ENCODE measurements around the gene SEMA3G. TPM values are rescaled to one million over a fixed set of nuclear protein-coding genes. Genes with fewer than 3 reads are reported as not detected.

SEMA3G gene
- polyA plus RNA-seq, 1 experiment = not detected

GRCh38 chr3:52415800-52416199 is 29.1 kb downstream of the SEMA3G start:
- ChIA-PET POLR2A (no interaction called here), CTCF (interaction anchor here (0.7 to 1.2 kb wide), 3 partner anchors 9 to 32 kb away, joined by 3 to 4 read pairs (median 3); no protein-coding TSS in a partner anchor)
- no peaks in the 10 kb centered on the region for H3K27me3 ChIP-seq (ENCODE audit: control insufficient read depth, insufficient read depth, low read length)
- no peaks in the 10 kb centered on the region for H3K36me3 ChIP-seq (ENCODE audit: control insufficient read depth, insufficient read depth, low read length)
- no peak overlapping the region for H3K4me3 ChIP-seq (ENCODE audit: low read depth, low read length)
- DNase-seq (ENCODE audit: low read depth) = no peak
- TF ChIP-seq CTCF (IDR thresholded peaks at IDR 0.05; ENCODE audit: insufficient read depth, low read depth, low read length) = no peak

GRCh38 chr3:52408466-52408865 is 36.4 kb downstream of the SEMA3G start:
- H3K36me3 ChIP-seq (ENCODE audit: control insufficient read depth, insufficient read depth, low read length) = peaks cover 38% of the 10 kb centered on the region
- no peaks in the 10 kb centered on the region for H3K27me3 ChIP-seq (ENCODE audit: control insufficient read depth, insufficient read depth, low read length)
- H3K4me3 ChIP-seq (ENCODE audit: low read depth, low read length) = no peak overlapping the region
- DNase-seq (ENCODE audit: low read depth) = no peak
- POLR2A ChIA-PET = no interaction called here
- TF ChIP-seq CTCF (IDR thresholded peaks at IDR 0.05; ENCODE audit: insufficient read depth, low read depth, low read length) = no peak
- CTCF ChIA-PET = no interaction called here

- no peak for DNase-seq (ENCODE audit: low read depth)
- ChIA-PET CTCF (no interaction called here), POLR2A (no interaction called here)
- Histone ChIP-seq H3K36me3 (ENCODE audit: control insufficient read depth, insufficient read depth, low read length) (peaks cover 44% of the 10 kb centered on the region), H3K4me3 (ENCODE audit: low read depth, low read length) (no peak overlapping the region), H3K27me3 (ENCODE audit: control insufficient read depth, insufficient read depth, low read length) (no peaks in the 10 kb centered on the region)
- TF ChIP-seq CTCF (IDR thresholded peaks at IDR 0.05; ENCODE audit: insufficient read depth, low read depth, low read length) = no peak
Measured at GRCh38 chr3:52407779-52408178, 37.1 kb downstream of the SEMA3G start.

- peaks cover 51% of the 10 kb centered on the region for H3K36me3 ChIP-seq (ENCODE audit: control insufficient read depth, insufficient read depth, low read length)
- H3K4me3 ChIP-seq (ENCODE audit: low read depth, low read length) = no peak overlapping the region
- no peak for DNase-seq (ENCODE audit: low read depth)
- ChIA-PET POLR2A (no interaction called here), CTCF (interaction anchor here (1.5 kb wide), 1 partner anchor 18 kb away, joined by 3 read pairs; no protein-coding TSS in a partner anchor)
- no peak for TF ChIP-seq CTCF (IDR thresholded peaks at IDR 0.05; ENCODE audit: insufficient read depth, low read depth, low read length)
- no peaks in the 10 kb centered on the region for H3K27me3 ChIP-seq (ENCODE audit: control insufficient read depth, insufficient read depth, low read length)
Measured at GRCh38 chr3:52406791-52407510, 38.0 kb downstream of the SEMA3G start.

- no peak overlapping the region for H3K4me3 ChIP-seq (ENCODE audit: low read depth, low read length)
- peaks cover 55% of the 10 kb centered on the region for H3K36me3 ChIP-seq (ENCODE audit: control insufficient read depth, insufficient read depth, low read length)
- TF ChIP-seq CTCF (IDR thresholded peaks at IDR 0.05; ENCODE audit: insufficient read depth, low read depth, low read length) = no peak
- ChIA-PET CTCF (interaction anchor here (1.5 kb wide), 1 partner anchor 17 kb away, joined by 3 read pairs; no protein-coding TSS in a partner anchor), POLR2A (no interaction called here)
- no peak for DNase-seq (ENCODE audit: low read depth)
- no peaks in the 10 kb centered on the region for H3K27me3 ChIP-seq (ENCODE audit: control insufficient read depth, insufficient read depth, low read length)
Measured at GRCh38 chr3:52406231-52406661, 38.7 kb downstream of the SEMA3G start.

Measured in BJ (cell line).